NCI-H1694 (cell line): Measurements from ENCODE around the gene PDPN.

Experiments used
- DNase-seq: peaks from one replicate; lab custom pipeline; 2025; lab: John Stamatoyannopoulos, UW

PDPN gene

DNA sequence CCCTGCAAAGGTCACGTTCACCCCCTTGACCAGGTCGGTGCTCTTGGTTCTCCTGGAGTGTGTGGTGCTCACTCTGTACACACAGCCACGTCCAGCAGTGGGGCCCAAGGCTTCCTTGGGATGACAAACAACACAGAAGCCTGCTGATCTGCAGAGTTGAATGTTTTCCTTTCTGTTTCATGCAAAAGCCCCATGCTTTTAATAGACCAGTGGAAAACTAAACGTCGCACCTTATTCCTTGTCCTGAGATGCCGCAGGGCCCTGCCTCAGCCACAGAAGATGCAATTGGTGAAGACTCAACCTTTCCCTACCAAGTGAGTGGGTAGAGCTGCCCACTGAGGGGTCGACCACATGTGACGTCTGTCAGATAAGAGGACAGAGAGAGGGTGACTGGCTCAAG lies 5.8 kb upstream of the PDPN start:
- DNase-seq: no peak

DNA sequence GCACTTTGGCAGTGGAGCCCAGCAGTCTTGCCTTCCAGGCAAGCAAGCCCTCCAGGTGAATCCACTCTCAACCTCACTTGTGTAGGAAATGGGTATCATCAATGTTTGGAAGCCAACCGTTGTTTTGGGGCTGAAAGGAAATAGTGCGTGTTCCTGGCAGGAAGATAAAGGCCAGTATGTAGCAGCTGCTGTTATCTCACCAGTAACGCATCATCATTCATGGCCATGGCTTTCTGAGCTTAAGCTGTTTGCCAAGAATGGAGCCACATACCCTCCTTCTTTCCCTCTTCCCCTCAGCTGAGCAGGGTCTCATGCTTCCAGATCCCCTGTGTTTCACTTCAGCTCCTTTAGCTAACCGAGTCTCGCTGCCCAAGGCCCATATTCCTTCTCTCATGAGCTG lies 2.2 kb upstream of the PDPN start:
- DNase-seq: no peak

DNA sequence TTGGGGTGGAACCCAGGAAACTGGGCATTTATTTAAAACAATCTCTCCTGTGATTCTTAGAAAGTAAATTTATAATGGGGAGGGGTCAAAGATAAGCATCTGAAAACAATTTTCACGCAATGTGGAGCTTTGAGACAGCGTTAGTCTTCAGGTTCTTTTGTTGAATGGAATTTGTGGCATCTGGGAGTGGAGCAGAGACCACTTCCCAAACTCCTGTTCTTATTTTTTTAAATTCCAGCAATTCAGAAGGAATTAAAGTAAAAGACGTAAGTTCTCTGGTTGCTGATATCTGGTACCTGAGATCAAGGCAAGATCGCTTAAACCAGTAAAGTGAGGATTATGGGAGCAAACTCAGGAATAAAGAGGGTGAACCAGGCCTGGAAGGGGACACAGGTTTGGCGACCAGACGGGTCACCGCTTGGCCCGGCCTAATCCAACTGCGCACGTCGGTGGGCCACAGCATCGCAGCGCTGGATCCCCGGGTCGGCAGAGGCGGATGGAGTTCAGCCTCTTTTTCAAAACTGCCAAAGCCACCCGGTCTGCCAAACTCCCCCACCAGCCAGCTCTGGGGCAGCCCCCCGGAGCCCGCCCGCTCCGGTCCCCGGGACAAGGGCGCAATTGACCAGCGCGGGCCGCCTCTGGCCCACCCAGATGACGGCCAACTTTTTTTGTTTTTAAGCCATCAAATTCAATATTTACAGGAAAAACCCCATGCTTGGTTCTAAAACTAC lies 754 bp upstream of the PDPN start:
- no peak for DNase-seq

DNA sequence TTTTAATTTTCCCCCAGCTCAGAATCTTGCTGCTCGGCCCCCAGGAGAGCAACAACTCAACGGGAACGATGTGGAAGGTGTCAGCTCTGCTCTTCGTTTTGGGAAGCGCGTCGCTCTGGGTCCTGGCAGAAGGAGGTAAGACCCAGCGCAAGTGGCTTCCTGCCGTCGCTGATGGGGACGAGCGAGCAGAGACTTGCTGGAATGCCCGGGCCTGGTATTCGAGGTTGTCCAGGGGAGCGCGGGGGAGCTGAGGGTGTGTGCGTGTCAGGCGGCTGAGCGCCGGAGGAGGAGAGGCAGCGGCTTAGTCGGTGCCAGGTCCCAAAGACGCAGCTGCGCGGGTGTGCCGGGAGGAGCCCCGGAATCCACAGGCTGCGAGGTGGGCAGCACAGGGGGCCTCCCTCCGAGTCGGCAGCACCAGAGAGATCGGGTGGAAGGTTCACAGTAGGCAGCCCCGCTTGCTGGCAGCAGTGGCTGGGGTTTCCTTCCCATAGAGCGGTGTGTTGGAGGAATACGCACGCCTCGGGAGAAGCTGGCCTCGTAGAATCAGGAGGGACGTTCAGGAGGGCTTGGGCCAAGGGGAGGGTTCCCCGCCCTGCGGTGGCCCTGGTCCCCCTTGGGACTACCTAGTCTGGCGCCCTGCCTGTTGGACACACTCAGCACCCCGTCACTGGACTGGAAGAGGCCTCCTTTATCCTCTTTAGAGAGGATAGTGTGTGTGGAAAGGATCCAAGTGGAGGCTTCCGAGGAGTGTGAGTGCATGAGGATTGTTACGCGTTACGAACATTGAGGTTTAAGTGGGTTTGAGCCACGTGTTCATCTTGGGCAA lies 547 bp downstream of the PDPN start:
- no peak for DNase-seq

DNA sequence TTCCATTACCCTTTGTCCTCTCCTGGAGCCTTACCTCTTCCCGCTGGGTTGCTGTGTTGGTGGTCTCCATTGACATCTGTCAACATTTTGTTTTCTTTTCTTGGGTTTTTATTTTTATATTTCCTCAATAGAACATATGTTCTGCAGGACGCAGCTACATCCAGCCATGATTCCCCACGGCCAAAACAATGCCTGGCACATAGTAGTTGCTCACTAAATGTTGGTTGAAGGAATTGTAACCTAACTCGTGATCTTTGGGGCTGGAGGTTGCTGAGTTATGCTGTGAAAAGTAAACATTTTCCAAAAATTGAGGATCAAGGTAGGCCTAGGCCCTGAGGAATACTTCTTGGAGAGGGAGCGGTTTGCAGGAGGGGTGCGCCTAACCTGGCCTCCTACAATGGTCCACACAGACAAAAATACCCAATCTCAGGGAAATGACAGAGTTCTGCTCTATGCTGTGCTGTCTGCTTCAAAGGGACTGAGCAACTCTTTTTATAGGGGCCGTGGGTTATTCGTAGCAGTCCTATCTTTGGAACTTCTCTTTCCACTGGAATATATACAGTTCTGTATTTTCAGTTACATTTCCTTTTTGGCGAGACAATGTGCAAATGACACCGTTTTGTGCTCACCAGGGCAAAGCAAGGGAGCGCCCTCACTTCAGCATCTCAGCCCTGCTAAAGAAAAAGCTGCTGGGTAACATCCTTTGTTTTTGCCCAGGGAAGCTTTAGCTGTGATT lies 1.4 kb downstream of the PDPN start:
- no peak for DNase-seq

DNA sequence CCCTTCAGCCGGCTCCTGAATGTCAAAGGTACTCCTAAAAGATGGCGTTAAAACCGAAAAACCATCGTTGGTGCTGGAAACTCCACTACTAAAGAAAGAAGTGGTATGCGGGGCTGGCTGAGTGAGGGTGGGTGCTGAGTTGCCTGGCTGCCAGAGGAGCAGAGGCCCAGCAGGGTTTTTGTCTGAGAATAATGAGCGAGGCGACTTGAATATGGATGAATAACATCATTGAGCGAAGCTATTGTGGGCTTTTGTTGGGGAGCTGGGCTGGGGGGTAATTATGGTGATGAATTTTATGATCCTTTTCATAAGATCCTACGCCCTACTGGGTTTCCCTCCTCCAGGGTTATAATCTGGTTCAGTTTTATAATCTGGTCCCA lies 2.0 kb downstream of the PDPN start:
- DNase-seq: no peak

DNA sequence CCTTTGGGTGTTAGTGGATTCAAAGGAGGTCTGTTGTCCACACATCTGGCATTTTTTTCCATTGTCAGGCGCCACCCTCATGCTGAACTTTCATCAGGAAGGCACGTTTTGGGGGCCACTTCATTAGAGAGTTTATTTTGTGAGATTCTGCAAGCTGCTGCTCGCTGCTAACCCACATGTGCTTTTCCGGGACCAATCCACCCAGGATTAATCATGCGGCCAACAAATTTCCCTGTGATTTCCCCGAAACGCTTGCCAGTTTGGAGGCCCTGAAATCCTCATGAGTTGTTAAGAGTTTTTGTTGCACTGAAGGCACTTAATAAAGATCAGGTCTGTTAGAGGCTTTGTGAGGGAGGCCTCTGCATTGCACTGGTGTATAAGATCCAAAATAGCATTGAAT lies 2.4 kb downstream of the PDPN start:
- no peak for DNase-seq

DNA sequence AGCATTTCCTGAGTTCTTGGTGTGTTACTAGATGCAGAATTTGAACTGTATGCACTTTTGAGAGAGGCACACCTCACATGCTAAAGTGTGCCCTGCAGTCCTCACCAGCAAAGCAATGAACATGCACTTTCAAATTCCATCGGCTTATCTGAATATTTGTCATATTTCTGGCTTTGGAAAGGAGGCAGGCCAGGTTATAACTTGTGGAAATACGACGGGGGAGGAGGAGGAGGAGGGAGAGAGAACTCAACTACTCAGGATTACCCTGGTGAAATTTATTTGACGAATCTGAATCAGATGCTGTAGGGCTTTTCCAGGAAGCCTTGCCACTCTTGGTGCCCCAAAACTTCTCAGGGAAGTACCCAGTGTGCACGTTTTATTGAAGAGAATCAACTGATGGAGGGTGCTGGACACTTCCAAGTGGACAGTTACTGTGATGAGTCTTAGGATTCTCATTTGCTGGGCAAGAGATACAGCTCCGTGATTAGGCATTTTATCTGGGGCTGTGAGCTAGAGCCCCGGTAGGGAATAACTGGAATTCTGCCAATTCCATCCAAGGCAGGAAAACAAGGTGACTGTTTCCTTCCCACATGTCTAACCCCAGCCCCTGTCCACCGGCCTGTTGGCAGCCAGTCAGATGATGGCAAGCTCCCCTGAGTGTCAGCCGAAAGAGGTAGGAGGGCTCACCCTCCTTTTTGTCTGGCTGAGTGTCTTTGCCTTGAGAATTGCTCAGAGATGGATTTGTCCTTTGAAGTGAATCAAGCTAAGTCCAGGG lies 3.8 kb downstream of the PDPN start:
- DNase-seq: no peak

DNA sequence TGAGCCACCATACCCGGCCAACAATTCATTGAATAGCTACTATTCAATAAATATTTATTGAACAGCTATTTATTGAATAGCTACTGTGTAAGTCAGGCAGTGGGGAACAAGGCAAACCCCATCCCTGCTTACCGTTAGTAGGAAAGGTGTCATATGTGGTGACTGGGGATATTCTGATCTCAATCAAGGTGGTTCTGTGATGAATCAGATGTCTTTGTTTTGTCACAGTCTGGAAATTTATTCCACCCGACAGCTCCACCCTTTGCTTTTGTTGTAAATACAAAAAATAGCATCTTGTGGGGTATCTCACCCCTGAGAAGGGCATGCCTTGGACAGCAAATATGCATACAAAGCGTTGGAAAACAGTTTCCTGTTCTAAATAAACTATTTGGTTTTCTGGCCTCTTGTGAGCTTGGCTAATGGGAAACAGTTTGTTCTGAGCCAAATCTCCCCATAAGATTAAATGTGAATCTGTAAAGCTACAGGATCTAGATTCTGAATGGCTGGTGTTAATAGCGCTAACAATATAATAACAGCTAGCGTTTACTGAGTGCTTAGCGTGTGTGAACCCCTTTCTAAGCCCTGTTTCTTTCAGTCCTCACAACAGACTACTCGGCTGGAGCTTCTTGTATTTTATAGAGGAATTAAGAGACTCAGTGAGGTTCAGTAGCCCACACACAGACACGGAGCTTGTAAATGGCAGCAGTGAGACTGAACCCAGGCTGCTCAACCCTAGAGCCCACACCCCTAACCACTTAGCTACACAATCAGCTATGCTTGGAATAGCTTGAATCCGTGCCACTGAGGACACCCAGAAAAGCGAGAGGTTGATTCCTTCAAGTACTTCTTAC lies 5.5 kb downstream of the PDPN start:
- no peak for DNase-seq

DNA sequence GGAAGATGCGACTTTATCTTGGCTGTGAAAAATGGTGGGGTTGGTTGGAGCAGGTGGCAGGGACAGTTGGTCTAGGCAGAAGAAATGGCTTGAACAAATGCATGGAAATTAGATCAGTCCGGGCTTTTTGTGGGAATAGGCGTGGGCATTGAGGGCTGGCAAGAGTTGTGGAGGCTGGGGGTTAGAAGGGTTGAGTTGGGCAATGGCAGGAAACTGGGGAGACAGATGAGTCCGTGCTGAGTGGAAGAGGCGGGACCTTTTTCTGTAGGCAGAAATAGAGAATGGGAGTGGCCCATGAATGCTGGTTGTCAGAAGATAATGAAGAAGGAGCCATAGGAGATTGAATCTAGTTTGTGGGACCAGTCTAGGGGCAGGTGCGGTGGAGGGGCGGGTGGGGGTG lies 6.9 kb downstream of the PDPN start:
- DNase-seq: no peak

DNA sequence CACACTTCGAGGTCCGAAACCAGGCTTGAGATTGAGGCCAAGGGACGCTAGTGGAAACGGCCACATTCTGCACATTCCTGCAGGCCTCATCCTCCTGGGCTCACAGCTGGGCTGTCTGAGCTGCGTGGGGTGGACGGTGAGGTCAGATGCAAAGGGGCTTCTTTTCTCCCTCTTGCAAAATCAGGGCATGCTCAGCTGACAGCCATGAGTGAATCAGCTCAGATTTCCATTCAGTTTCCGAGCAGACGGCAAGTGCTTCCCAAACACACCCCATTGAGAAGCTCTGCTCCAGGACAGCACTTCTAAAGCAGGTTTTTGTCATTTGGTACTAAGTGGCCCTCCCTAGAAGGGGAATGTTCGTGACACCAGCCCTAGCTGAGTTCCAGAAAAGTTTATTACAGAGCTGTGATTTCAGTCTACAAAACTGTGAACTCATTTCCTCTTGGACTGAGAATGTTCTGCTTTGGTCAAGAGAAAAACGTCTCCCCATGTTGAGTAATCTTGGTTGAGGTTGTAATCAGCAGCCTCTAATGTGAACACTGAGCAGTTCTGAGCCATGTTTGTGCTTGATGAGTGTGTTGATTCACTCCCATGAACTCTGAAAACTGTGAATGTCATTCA lies 10.0 kb downstream of the PDPN start:
- DNase-seq: no peak

DNA sequence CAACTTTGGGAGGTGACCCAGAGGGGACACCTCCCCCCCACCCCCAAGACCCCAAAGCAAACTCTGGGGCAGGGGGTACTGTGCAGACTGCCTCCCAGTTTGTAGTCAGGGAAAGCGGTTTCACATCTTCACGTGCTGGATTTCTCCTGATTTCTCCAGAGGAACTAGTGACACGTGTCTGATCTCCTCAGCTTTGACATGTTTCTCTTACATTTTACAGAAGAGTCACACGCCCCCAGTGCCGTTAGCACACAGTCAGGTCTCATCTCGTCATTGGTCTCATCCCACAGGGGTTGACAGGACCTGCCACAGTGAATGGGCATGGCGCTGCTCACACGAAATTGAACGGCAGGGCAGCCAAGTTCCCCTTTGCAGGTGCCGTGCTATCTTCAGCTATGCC lies 11.8 kb downstream of the PDPN start:
- DNase-seq: no peak

DNA sequence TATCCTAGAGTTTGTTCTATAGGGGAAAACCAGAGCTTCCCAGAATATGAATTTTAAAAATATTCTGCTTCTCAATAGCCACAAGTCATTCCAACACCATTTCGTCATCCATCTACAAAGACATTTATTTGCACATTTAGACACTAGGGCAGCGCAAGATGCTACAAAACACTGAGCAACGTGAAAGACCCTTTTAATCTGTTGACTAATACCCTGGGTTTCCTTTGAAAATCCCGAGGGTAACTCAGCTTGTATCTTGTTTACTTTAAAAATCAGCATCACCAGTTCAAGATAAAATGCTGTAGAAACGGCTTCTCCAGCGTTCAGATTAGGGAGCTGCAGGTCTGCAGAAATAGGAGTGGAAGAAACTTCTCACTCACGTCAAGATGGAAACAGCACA lies 13.5 kb downstream of the PDPN start:
- DNase-seq: no peak

DNA sequence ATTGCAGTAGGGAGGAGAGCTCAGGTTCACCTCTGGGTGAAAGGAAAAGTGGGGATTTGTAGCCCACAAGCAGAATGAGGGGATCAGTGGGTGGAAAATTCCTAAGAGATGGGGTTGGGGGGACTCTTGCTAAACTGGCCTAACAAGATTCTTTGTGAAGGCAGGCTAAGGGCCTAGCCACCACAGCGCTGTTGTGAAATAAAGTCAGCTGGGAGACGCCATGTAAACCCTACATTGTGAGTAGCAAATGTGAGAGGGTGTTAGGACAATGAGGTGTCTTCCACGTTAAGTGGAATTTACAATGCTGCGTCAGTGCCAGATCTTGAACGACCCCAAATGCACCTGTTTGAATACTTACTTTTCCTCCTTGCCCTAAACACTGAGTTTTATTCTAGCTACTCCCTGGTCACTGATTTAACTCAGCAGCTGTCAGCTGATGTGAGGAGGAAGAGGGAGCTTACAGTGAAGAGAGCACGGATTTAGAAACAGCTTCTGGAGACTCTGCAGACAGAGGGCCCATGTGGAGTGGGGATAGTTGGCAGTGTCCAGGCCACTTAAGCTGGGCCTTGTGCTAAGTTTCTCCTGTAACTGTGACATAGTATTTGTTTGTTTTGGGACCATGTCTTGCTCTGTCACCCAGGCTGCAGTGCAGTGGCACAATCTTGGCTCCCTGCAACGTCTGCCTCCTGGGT lies 17.3 kb downstream of the PDPN start:
- no peak for DNase-seq

DNA sequence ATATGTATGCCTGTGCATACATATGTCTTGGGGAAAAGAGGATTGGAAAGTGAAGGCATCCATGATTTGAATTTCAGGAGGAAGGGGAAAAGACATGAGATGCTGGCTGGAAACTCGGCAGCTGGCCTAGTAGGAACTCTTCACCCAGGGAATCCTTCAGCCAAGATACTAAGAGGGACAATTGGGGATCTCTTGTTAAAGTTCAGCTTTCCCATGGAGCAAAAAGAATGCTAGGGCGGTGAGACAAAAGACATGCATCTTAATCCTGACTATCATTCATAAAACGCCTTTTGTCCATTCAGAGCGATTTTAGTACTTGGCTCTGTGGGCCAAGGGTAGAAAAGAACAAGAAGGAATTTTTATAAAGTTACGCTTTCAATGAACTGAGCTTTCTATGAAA lies 20.5 kb downstream of the PDPN start:
- no peak for DNase-seq

DNA sequence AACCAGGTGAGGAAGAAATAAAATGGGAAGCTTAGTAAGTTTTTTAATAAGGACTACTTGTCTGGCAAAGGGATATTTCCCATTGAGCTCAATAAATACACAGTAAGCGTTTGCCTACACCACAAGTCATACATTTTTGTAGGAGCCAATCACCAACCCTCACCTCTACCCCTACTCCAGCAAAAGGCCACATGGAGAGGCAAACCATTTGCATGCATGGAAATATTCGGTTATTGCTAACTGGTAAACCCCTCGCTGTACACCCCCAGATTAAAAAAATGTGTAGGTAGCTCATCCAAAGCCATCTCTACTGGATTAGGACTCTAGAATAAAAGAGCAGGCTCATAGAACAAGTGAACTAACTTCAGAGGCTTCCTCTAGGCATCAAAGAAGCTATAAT lies 21.1 kb downstream of the PDPN start:
- no peak for DNase-seq

DNA sequence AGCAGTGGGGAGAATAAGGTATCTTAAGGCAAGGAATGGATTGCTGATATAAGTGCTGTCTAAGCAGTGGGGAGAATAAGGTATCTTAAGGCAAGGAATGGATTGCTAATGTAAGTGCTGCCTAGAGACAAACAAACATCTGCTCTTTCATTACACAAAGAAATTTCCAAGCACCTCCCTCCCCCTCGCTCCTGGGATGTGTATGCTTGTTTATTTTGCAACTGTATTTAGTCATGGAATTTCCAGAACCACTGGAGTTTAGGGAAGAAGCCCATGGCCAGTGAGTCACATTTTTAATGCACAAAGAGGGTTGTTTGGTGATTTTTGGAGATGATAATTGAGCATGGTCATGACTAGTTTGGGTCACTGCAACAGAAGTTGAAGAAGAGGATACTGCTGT lies 21.5 kb downstream of the PDPN start:
- no peak for DNase-seq

DNA sequence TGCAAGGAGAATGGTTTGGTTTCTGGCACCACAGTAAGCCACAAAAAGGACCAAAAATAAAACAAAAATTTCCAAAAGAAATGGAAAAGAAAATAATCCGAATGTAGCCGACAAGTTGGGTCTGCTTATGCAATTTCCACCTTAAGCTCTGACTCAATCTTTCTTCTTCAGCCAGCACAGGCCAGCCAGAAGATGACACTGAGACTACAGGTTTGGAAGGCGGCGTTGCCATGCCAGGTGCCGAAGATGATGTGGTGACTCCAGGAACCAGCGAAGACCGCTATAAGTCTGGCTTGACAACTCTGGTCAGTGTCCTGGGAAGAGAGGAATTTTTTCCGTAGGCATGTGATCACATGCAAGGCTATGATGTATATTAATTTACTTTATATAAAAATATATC lies 23.4 kb downstream of the PDPN start:
- DNase-seq: no peak

DNA sequence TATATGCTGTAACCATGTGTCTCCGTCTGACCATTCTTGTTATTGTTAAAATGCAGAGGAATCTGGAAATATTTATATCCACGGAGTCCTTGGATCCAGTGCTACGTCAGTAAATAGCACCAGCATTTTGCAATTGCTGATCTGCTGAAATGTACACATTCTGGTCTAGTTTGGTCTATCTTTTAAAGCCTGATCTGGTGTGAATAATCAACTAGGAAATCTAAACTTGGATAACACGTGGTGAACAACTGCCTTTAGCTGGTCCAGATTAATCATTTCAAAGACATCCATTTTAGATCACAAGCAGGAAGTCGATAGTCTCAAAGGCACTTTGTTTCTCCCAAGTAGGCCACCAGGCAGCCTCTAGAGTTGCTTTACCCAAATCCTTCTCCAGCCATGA lies 32.6 kb downstream of the PDPN start:
- no peak for DNase-seq

DNA sequence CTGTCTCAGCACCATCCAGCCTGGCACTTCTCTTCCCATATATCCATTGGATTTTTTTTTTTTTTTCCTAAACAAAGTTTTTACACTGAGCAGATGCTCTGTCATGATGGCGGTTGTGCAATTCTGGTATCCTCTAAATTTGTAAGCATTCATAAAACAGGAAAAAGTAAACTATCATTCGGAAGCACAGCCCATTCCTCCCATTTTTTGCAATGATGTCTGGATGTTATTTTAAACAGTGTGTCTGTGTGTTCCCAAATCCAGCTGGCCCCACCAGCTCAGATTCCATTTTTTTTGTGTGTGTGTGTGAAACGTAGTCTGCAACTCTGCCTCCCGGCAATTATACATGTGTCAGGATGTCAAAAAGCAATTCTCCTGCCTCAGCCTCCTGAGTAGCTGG lies 33.5 kb downstream of the PDPN start:
- no peak for DNase-seq
